Left lung (tissue), 10 donors: Measurements from ENCODE around the gene STRIP2. TPM values are rescaled to one million over a fixed set of nuclear protein-coding genes. Genes with fewer than 3 reads are reported as not detected.

Experiments used
- ATAC-seq: fragments of 200-7000 bp; cut with Tn5 transposase; one replicate; pipeline ENCODE4 v1.9.1; 2020; ENCODE audit warnings: moderate library complexity
- DNase-seq, 4 donors: peaks; one replicate each; pipeline ENCODE4 v3.0.0-alpha.2; 2013 to 2020
- H3K27ac ChIP-seq, 2 donors: fragments of 200-600 bp; sonication (generic) in 1 of 2; one replicate each; pipeline versions ENCODE4 v1.5.0 to v1.8.0; 2020 to 2021
- H3K27me3 ChIP-seq, 2 donors: fragments of 200-600 bp; sonication (generic) in 1 of 2; one replicate each; pipeline versions ENCODE4 v1.5.0 to v1.8.0; 2020 to 2021
- H3K36me3 ChIP-seq, 2 donors: fragments of 200-600 bp; sonication (generic) in 1 of 2; one replicate each; pipeline versions ENCODE4 v1.5.0 to v1.8.0; 2020 to 2021
- H3K4me1 ChIP-seq, 2 donors: fragments of 200-600 bp; one replicate each; pipeline ENCODE4 v1.8.0; 2021
- H3K4me3 ChIP-seq, 2 donors: fragments of 200-600 bp; sonication (generic) in 1 of 2; one replicate each; pipeline versions ENCODE4 v1.5.0 to v1.8.0; 2020 to 2021; ENCODE audit warnings: mild to moderate bottlenecking in 1 of 2
- H3K9me3 ChIP-seq, 2 donors: fragments of 200-600 bp; sonication (generic) in 1 of 2; one replicate each; pipeline versions ENCODE4 v1.5.0 to v1.8.0; 2020 to 2021
- intact Hi-C, 2 donors: fragments of 100-400 bp; cut with DNase I; formaldehyde crosslinking; loops; one replicate each; pipeline versions ENCODE4 v1.11.2 to v1.14.2; 2022
- polyA plus RNA-seq, 6 donors: library from polyadenylated mRNA; unstranded; fragments of 120-200 nt; gene quantifications; one replicate each; pipeline ENCODE4 v1.2.1, GENCODE V29; 2013; ENCODE audit not compliant: insufficient read length in 6 of 6
- total RNA-seq, 2 donors: library from RNA; stranded (reverse); fragmentation: NEBNext Ultra II Directional; extraction: Animal tissue kit (Norgen Biotek cat#: 25700); gene quantifications; one replicate each; pipeline ENCODE4 v1.2.1, GENCODE V29; 2021
- TF ChIP-seq, protein P1 (sequence below), 2 donors: fragments of 200-600 bp; sonication (generic) in 1 of 2; IDR thresholded peaks; one replicate each; pipeline versions ENCODE4 v1.5.0 to v1.8.0; 2021; ENCODE audit warnings: antibody characterized with exemption in 2 of 2
- donor health status: DM: no; HTN: yes; CAD: no.
- donor health status: DM: no; HTN: no; CAD: no.

Gene STRIP2
- total and polyA plus RNA-seq, 8 donors: 4.4 to 6.3 (median 5.6) TPM

DNA sequence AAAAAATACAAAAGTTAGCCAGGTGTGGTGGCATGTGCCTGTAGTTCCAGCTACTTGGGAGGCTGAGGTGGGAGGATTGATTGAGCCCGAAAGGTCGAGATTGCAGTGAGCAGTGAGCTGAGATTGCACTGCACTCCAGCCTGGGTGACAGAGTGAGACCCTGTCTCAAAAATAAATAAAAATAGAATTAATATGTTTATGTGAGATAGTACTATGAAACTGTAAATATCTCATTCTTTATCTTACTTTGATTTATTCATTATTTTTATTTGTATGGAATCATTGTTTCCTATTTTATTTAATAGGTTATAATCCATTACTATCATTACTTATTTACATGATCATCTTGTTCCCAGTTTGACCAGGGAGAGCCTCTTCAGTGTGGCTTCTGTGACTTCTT, 41.0 kb upstream of the STRIP2 start:
- TF ChIP-seq, protein P1, sequence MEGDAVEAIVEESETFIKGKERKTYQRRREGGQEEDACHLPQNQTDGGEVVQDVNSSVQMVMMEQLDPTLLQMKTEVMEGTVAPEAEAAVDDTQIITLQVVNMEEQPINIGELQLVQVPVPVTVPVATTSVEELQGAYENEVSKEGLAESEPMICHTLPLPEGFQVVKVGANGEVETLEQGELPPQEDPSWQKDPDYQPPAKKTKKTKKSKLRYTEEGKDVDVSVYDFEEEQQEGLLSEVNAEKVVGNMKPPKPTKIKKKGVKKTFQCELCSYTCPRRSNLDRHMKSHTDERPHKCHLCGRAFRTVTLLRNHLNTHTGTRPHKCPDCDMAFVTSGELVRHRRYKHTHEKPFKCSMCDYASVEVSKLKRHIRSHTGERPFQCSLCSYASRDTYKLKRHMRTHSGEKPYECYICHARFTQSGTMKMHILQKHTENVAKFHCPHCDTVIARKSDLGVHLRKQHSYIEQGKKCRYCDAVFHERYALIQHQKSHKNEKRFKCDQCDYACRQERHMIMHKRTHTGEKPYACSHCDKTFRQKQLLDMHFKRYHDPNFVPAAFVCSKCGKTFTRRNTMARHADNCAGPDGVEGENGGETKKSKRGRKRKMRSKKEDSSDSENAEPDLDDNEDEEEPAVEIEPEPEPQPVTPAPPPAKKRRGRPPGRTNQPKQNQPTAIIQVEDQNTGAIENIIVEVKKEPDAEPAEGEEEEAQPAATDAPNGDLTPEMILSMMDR (IDR thresholded peaks at IDR 0.05): no peak
- intact Hi-C loops: no loop called here
- no peak overlapping the region for H3K4me3 ChIP-seq
- H3K36me3 ChIP-seq: peaks cover 0 to 32% of the 10 kb centered on the region in 2 donors
- ATAC-seq (no peak), DNase-seq (no peak)
- no peaks in the 10 kb centered on the region for H3K9me3 ChIP-seq
- no peaks in the 10 kb centered on the region for H3K27me3 ChIP-seq
- no peaks in the 10 kb centered on the region for H3K4me1 ChIP-seq
- no peak overlapping the region for H3K27ac ChIP-seq

DNA sequence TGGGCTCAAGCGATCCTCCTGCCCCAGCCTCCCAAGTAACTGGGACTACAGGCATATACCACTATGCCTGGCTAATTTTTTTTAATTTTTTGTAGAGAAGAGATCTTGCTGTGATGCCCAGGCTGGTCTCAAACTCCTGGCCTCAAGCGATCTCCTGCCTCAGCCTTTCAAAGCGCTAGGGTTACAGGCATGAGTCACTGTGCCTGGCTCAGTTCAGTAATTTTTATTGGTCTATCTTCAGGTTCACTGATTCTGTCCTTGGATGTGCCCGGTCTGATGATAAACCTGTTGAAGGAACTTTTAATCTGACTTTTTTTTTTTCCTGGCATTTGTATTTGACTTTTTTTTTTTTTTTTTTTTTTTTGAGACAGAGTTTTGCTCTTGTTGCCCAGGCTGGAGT, 40.1 kb upstream of the STRIP2 start:
- intact Hi-C loops: no loop called here
- no peaks in the 10 kb centered on the region for H3K4me1 ChIP-seq
- no peaks in the 10 kb centered on the region for H3K27me3 ChIP-seq
- no peak overlapping the region for H3K27ac ChIP-seq
- no peaks in the 10 kb centered on the region for H3K9me3 ChIP-seq
- no peak overlapping the region for H3K4me3 ChIP-seq
- DNase-seq (no peak), ATAC-seq (no peak)
- TF ChIP-seq, protein P1 (IDR thresholded peaks at IDR 0.05): no peak
- peaks cover 0 to 40% of the 10 kb centered on the region in 2 donors for H3K36me3 ChIP-seq

DNA sequence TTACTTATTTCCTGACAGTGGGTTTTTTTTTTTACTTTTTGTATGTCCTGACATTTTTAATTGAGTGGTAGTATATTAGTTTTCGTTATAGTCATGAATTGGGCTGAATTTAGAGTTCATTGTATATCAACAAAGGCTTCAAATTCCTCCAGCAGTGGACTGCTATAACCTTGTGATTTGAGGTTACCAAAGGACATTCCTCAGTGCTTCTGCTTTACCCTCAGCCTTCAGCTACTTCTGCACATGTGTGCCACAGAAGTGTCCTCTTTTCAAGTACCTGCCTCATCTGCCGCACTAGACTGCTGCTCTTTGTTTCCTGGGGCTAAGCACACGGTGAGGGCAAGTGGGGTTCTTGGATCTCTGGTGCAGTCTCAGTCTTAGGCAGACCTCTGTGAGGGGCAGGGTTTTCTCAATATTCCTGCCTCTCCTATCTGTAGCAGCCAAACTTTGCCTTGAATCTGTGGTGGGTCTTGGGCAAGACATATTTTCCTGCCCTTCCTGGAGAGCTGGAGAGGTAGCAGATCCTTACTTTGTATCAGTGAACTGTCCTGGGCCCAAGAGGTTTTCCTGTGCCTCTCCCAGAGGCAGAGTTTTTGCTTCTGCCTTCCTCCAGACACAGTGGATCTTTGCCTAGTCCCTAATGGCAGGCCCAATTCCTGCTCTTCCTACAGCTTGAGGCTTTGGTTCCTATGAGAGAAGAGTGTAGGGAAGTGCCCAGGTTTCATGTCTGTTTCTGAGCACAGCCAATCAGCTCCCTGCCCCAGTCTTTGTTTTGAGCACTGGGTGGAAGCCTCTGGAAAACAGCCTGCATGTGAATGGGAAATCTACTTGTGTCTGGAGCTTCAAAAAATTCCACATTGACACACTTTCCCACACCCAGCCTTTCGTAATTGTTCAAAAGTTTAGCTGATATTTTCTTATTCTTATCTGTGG, 39.0 kb upstream of the STRIP2 start:
- H3K4me3 ChIP-seq: no peak overlapping the region
- intact Hi-C loops: no loop called here
- TF ChIP-seq, protein P1 (IDR thresholded peaks at IDR 0.05): no peak
- H3K27me3 ChIP-seq: no peaks in the 10 kb centered on the region
- H3K4me1 ChIP-seq: no peaks in the 10 kb centered on the region
- H3K27ac ChIP-seq: no peak overlapping the region
- H3K9me3 ChIP-seq: no peaks in the 10 kb centered on the region
- no peak for DNase-seq
- H3K36me3 ChIP-seq: peaks cover 0 to 33% of the 10 kb centered on the region in 2 donors
- peak; percentile 19 for ATAC-seq

DNA sequence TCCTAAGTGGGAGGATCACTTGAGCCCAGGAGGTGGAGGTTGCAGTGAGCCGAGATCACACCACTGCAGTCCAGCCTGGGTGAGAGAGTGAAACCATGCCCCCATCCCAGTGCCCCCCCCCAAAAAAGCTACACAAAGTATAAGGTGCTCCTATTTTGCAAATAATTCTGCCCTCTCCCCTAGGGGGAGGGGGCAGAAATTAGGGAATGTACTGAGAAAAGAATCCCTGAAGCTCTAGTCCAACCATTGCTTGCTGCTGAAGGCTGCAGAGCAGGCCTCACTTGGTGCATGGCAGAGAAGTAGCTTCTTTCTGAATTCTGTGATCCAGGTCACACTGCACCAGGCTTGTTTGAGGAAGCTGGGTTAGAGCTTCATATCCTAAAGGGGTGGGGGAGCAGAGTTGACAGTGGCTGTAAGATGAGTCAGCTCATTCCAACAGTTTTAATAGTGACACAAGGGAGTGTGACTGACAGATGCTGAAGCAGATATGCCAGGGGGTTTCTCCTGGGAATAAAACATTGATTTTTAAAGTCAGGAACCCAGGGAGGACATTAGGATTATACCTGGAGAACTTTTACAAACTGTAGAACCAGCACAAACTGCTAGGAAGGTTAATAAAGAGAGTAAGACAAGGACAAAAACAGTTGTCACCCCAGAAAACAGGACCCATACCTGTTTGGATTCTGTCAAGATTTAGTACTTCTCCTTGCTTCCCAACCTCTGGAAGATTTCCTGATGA, 32.8 kb upstream of the STRIP2 start:
- intact Hi-C loops: no loop called here
- ATAC-seq (peak; percentile 69), DNase-seq (peak in 1 of 4 donors; percentile 2)
- TF ChIP-seq, protein P1 (IDR thresholded peaks at IDR 0.05): no peak
- H3K27ac ChIP-seq: no peak overlapping the region
- H3K36me3 ChIP-seq: peaks cover 0 to 63% of the 10 kb centered on the region in 2 donors
- H3K4me3 ChIP-seq: no peak overlapping the region
- H3K9me3 ChIP-seq: no peaks in the 10 kb centered on the region
- no peaks in the 10 kb centered on the region for H3K4me1 ChIP-seq
- H3K27me3 ChIP-seq: no peaks in the 10 kb centered on the region
